ENCODE measurements around the gene CDH11. TPM values are rescaled to one million over a fixed set of nuclear protein-coding genes. Genes with fewer than 3 reads are reported as not detected.

The CDH11 gene
- polyA plus RNA-seq, 1 donor = 41.9 TPM

DNA sequence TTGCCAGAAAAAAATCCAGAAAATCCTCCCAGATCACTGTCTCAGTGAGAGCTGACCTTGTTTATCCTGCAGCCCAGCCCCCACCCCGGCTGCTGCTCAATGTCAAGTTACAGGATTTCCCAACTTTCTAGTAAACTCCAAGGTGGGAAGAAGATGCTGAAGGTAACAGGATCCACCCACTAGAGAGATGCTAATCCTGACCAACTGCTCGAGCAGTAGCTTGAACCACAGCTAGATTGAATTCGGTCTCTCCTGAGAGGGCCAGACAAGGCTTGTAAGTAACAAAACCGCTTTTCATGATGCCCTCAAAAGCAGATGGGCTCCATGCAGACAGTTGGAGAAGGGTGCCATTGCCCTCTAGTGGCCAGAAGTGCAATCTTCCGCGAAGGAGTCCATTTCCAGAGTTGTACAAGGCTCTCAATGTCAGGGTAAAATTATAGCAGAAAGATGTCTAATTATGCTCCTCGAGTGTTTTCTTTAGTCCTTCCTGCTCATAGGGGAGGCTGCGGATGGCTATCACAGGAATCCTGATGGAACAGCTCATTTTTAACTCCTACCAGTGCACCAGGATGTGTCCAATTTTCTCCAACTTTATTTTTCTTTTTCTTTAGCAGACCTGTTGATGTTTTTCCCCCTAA, 3.9 kb downstream of the CDH11 start:
- peak; percentile 84 for DNase-seq

DNA sequence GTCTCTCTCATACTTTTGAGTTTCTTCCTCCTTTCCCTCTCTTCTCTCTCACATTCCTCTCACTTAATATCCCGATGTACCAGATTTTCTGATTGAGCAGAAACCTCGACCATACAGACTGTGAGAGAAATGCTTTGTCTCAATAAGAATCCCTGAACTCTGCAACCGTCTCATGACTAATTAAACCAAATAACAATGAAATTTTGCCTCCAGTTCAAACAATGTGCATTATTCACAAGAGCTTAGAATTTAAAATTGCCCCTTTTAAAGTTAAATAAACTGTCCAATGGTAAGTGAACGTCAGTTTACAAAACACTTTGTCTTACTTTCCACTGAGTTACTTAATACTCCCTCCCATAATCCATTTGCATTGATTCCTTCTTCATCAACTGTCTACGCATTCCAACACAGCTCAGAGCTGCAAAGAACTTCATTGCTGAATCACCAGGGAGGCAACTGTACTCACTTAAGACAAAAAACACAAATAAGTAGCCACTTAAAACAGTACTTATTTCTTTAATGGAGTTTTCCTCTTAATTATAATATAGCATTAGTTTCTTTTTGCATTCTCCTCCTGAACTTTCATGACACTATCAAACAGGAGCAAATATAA, 4.9 kb downstream of the CDH11 start:
- DNase-seq = no peak

DNA sequence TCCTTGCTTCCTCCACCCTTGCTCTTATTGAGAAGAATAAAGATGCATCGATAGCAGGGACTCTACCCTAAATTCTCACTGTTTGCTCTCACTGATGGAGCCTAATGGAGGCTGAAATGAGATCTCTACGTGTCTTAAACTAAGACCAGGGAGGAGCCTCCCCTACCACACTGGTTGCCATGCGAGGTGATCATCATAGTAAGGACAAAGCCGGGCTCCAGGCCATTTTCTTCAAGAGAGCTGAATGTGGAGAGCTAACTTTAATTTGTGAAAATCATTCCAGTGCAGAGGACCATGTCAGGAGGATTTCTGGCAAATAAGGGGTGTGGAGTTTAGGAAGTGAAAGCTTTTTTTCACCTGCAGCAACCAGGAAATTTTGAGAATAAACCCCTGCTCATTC, 5.6 kb downstream of the CDH11 start:
- no peak for DNase-seq

DNA sequence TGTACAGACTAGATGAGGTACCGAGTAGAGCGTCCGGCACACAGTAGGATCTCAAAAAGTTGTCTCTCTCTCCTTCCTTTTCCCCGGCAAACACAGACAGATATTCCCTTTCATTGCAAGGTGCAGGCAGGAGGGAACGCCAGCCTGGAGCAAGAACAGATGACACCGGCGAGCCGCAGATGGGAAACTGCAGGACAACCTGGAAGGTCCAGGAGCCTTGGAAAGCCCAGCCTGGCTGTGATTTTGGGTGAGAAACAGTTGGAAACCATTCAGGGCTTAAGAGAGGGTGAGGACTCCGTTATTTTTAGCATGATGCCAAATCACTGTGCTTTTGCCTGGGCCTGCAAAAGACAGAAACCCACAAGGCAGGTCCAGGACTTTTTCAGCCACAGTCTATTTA, 7.3 kb downstream of the CDH11 start:
- no peak for DNase-seq

DNA sequence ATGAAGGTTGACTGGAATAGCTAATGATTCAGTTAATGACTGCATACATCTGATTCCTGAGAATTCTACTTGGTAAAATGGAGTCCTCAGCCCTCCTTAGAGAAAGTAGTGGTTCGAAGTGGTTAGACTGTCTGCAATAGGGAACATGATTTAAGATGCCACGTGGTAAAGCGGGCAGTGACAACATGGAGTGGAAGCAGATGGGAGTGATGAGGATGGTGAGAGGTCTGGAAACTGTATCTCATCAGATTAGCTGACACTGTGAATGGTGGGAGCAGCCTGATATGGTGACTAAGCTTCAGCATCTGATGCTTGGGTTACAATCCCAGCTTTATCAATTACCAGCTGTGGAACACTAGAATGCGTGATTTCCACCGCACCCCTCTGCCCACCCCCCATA, 8.4 kb downstream of the CDH11 start:
- no peak for DNase-seq

DNA sequence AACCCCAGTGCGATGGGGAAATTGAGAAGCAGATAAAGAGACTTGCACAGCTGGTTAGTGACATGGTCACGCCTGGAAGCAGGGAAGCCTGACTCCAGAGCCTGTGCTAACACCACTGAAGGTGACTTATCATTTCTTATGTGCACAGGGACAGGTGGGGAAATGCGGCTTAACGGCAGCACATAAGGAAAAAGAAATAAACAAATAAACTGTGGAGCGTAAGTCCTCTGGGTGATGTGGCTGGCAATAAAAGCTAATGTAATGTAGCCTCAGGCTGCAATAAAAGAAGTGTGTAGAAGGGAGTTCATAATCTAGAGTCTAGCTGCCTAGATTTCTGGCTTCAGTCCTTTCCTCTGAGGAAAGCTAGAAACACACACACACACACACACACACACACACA, 10.6 kb downstream of the CDH11 start:
- no peak for DNase-seq

DNA sequence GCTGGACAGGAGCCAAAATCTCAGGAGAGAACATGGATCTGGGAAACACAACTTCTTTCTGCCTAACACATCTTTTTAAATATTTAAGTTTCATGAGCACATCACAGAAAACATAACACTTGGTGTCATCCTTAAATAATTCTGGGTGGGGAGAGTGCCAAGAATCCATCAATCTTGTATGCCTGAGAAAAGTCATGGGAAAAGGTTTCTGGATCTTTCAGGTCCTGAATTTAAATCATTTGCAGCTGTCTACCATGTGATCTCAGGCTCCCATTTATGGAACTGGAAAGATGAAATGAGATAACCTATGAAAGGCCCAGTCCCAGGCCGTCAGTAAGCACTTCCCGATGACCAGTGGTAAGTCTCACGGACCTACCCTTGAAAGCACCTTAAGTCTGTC, 15.1 kb downstream of the CDH11 start:
- no peak for DNase-seq

DNA sequence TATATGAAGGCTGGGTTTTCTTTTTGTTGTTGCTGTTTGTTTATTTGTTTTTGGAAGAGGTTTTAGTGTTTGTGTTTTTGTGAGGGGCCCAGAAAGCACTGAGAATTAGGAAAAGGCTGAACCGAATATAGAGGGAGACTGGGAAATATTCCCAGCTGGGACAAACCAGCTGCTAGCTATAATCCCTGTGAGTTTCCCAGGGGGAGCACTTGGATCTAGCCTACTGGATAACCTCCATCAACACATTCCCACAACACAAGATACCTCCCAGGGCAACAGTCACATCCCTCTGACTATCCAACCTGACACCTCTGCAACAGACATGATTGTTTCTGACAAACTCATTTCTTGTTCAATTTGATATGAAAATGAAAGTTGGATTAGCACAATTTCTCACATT, 16.7 kb downstream of the CDH11 start:
- DNase-seq = no peak

DNA sequence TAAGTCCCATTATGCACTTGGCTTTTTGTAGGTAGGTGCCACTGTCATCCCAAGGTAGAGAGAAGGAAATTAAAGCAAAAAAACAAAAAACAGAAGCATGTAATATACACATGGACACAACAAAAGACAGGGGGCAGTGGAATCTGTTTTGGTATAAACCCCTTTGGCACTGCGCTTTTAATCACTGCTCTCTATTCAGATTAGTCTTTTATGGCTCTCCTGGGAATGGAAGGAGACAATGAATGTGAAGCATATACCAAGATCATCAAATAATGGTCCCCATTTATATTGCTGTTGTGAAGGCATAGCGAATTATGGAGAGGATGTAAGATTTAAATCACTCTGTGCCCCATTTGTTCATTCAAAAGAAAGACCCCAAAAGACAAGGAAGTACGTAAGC, 17.4 kb downstream of the CDH11 start:
- no peak for DNase-seq

DNA sequence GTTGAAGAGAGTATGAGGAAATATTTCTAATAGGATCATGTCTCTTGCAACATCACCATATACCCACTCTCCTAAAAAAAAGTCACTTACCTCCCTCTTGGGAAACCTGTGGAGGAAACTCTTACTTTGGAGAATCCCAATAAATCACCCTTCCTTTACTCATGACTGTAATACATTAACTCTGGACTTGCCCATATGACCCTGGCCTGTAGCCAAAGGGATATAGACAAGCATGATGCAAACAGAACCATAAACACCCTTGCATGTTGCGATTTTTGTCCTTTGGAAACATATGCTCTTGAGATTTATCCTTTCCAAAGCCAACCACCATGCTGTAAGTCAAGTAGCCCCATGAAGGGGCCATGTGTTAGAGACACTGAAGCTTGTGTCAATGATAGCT, 19.5 kb downstream of the CDH11 start:
- DNase-seq = no peak

DNA sequence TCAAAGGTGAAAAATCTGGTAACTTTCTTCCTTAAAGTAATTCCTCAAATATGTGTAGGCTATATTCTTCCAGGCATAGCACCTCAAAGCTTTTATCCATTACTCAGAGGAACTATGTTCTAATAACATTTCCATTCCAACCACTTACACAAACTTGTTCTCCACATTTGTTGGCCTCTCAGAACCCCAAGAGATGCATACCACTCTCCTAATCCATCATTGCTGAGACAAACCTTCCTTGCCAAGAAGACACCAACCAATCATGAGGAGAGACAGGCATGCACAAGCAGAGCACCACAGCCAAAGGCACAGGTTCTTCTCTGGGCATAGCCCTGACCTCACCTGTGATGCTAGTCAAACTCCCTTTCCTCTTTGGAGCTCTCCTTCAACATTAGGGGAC, 20.9 kb downstream of the CDH11 start:
- DNase-seq = no peak

DNA sequence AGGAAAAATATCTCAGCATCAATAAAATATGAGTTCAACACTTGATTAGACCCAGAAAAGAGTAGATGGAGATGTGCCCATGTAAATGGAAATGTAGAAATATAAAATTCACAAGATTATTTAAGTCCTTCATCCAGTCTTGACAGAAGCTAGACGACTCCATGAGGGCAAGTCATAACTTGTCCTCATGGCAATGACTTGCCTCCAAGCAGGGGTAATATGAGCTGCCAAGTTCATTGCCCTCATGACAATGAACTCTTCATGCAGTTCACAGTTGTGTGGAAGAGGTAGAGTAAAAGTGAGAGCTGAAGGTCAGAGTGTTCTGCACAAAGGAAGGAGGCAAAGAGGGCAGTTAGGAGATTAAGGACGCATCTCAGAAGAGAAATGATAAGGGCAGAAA, 22.3 kb downstream of the CDH11 start:
- no peak for DNase-seq

DNA sequence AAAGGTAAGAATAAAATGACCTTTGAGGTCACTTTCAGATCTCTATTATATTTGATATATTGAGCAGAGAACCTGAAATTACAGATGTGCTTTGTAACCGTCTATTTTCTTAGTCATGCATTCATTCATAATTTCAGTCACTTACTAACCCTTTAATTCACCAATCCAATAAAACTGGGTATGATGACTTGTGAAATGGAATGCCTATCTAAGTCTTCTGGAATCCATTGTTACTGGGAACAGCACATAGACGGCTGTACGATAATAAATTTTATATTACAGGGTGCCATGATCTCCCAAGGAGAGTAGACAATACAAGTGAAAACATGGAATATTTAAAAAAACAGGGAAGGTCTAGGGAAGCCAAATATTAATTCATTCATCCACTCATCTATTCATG, 22.9 kb downstream of the CDH11 start:
- DNase-seq = no peak

DNA sequence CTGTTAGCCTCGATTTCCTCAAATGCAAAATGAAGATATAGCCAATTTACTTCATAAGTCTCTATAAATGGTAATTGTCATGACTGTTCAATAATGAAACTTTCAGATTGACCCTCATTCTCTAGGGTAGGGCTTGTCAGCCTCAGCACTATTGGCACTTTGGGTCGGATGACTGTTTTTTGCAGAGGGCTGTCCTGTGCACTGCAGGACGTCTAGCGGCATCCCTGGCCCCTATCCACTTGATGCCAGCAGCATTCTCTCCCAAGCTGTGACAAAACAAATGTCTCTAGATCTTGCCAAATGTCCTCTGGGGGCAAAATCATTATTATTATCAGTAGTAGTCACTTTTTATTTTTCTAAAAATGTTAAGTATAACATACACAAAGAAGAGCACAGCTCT, 24.6 kb downstream of the CDH11 start:
- DNase-seq = no peak

DNA sequence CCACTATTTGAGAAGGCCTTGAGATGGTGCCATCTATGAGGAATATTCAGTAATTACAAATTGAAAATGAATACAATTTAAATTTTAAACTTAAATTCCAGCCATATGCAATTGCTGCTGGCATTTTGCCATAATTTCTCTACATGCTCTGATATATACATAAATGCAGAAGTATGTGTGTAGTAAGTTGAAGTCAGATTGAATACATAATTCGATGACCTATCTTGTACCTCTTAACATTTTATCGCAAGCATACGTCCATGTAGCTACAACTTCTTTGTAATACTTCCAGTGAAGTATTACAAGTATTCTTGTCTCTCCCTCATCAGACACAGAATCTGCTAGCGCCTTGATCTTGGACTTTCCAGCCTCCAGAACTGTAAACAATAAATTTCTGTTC, 26.0 kb downstream of the CDH11 start:
- no peak for DNase-seq

DNA sequence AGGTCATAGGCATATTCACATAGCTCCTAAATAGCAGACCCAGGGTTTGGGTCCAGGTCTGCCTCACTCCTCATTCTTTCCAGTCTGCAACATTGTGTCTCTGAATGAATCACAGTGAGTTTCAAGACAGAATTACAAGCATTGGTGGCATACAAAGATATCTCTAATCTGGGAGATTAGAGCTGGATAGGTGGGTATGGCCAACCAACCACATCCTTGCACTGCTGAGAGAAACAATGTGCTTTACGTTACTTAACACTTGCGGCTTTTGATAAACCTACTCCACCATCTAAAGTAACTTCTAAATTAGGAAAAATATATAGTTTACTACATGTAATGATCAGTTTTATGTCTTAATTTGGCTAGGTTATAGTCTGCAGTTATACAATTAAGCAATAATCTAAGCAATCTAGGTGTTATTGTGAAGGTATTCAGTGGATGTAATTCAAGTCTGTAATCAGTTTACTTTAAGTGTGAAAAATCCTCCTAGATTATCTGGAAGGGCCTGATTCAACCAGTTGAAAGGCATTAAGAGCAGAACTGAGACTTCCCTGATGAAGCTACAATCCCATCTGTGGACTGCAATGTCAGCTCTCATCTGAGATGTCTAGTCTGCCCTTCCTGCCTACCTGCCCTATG, 26.7 kb downstream of the CDH11 start:
- no peak for DNase-seq

DNA sequence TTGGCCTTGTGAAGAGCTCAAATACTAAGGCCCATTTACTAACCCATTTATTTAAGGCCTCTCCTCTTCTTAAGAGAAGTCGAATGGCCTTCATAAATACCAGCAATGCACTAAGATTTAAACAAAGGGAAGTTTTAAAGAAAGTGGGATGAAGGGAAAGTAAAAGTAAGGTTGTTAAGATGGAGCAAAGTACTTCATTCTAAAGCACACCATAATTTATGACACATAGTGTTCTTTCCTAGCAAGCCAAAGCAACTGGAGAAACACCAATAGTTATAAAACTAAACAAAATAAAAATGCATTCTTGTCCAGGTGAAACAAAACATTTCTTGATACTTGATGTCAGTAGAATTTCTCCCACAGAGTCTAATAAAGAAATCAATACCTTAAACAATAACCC, 27.9 kb downstream of the CDH11 start:
- DNase-seq = no peak

DNA sequence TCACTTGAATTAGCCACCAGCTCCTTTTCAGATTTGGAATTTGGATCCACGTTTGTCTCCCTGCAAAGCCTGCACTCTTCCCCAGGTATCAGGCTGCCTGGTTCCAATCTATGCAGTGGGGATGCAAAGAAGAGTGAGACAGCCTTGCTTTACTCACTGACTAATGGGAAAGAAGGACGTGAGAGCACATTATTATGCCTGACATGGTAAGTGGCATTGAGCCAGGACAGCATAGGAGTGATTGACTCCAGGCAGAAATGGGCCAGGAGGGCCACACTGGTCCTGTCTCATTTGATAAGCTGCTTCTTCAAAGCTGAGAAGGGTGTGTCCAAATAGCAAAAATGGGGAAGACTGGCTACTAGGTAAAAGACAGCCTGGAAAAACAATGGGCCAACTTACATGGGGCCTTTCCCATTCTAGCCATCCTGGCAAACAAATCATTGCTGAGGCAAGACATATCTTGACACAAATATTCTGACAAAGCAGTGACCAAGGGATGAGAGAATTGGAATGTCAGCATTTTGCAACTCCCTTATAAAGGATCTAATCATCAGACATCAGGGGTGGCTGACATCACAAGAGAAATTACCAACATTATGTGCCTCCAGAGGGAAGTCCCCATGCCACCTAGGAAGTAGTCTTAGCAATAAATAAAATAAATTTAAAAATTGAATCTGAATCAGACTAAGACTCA, 38.6 kb downstream of the CDH11 start:
- no peak for DNase-seq

DNA sequence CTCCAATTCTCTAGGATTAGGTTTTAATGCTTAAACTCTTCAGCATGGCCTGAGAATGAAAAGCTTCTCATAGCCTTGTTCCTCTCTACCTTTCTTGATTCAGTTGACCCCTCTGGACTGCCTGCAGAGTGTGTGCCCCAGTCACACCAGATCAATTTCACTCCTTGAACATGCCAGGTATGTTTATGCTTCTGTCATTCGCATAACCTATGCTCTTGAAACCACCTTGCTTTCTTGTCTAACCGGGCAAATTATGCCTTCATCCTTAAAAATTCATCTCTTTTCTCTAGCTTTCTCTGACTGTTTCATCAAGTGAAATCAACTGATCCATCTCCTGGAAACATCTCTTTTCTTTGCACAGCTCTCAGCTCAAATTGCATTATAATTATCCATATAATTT, 42.3 kb downstream of the CDH11 start:
- no peak for DNase-seq

DNA sequence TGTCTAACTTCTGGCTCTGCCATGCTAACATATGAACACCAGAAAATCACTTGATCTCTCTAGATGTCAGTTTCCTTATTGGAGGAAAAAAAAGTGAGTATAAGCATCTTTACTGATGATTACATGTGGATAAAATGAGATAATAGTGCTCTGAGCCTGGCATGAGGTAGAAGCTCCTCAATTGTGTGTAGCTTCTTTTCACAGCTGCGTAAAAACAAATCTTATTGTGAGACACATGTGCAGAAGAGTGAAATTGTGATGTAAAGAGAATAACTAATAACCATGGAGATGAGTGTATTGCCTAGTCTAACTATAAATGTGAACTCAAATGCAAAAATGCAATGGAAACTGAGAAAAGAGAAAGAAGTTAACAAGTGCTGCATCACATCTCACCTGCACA, 44.7 kb downstream of the CDH11 start:
- no peak for DNase-seq

DNA sequence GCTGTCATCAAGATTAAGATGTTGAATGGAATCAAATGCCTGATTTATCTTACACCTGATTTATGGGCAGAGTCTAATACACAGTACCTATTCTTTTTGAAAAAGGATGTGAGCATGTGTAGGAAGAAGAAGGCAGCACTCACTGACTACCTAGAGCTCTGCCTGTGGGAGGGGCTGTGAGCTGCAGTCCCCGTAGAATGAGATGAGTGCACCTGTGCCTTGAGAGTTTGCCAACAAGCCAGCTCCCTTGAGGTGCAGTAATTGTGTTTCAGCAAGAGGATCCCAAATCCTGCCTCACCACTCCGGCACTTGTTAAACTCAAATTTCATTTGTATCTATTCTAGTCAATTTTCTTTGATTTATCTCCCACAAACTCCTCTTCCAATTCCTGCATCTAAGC, 46.0 kb downstream of the CDH11 start:
- no peak for DNase-seq

DNA sequence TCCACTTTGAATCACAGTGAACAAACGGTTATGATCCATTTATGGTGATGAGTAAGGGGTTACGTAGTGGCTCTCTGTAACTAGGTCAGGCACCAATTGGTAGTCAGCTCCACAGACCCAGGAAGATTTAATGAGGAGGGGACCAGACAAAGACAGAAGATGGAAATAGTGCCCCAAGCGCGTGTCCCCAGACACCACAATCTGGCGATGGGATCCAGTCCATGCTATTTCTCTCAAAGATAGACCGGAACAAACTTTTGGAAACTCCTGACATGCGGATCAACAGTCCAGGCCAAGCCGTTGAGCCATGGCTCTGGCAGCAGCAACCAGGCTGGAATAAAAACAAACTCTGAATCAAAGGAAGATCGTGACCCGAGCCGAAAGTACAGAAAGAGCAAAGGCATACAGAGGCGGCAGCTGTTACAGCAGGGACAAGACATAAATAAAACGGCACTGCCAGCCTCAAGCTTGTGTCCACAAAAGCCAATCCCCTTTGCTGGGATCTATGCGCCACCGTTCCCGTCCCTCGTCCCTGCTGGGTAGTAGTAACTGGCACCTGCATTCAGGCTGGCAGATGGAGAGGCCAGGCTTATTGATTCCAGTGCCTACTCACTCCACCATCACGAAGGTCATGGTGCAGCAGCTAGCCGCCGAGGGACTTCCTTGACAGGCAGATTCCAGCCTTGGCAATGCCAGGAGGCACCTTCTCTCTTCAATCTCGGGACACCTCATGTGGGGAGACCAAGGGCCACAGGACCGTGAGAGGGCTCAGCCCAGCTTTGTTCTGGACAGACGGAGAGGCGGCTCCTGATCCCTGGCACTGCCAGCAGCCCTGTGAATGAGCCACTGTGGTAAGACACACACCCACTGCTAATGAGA, 50.2 kb downstream of the CDH11 start:
- peak; percentile 38 for DNase-seq
